HG03442 (cell line): ENCODE data around the gene IGF2R.

Experiments used
- ATAC-seq: cut with Tn5 transposase; IDR thresholded peaks from one replicate; pipeline ENCODE4 v1.9.1; 2021; ENCODE audit warnings: mild to moderate bottlenecking, moderate library complexity; ENCODE audit not compliant: unreplicated experiment

IGF2R gene

GRCh38 chr6:160065200-160065599 is 96.3 kb downstream of the IGF2R start:
- no peak for ATAC-seq

- ATAC-seq = no peak
These were observed 98.7 kb downstream of the IGF2R start for GRCh38 chr6:160067564-160067963.

- no peak for ATAC-seq
These were observed 99.5 kb downstream of the IGF2R start for GRCh38 chr6:160068346-160068745.

- ATAC-seq = peak; percentile 95
These were observed 100.2 kb downstream of the IGF2R start for GRCh38 chr6:160069050-160069454.

GRCh38 chr6:160069459-160069858 is 100.6 kb downstream of the IGF2R start:
- ATAC-seq = peak; percentile 7

- ATAC-seq = no peak
These were observed 101.5 kb downstream of the IGF2R start for GRCh38 chr6:160070427-160070826.

GRCh38 chr6:160070831-160071230 is 101.9 kb downstream of the IGF2R start:
- ATAC-seq = no peak

GRCh38 chr6:160071805-160072690 is 103.2 kb downstream of the IGF2R start:
- no peak for ATAC-seq

GRCh38 chr6:160073272-160073671 is 104.4 kb downstream of the IGF2R start:
- ATAC-seq = no peak

GRCh38 chr6:160076009-160076408 is 107.1 kb downstream of the IGF2R start:
- ATAC-seq = peak; percentile 68

GRCh38 chr6:160077024-160077423 is 108.1 kb downstream of the IGF2R start:
- no peak for ATAC-seq

- no peak for ATAC-seq
These were observed 108.6 kb downstream of the IGF2R start for GRCh38 chr6:160077526-160077925.

GRCh38 chr6:160078883-160079685 is 110.2 kb downstream of the IGF2R start:
- no peak for ATAC-seq

GRCh38 chr6:160079686-160080043 is 110.8 kb downstream of the IGF2R start:
- ATAC-seq = no peak

- ATAC-seq = no peak
These were observed 111.2 kb downstream of the IGF2R start for GRCh38 chr6:160080097-160080496.

- ATAC-seq = no peak
These were observed 112.5 kb downstream of the IGF2R start for GRCh38 chr6:160081398-160081797.

- ATAC-seq = no peak
These were observed 113.7 kb downstream of the IGF2R start for GRCh38 chr6:160082627-160083026.

- ATAC-seq = no peak
These were observed 115.4 kb downstream of the IGF2R start for GRCh38 chr6:160084198-160084776.

GRCh38 chr6:160085226-160085625 is 116.3 kb downstream of the IGF2R start:
- ATAC-seq = no peak

- ATAC-seq = no peak
These were observed 117.0 kb downstream of the IGF2R start for GRCh38 chr6:160085713-160086505.

GRCh38 chr6:160086754-160087153 is 117.9 kb downstream of the IGF2R start:
- ATAC-seq = no peak
